ENCODE measurements around the gene PER2. TPM values are rescaled to one million over a fixed set of nuclear protein-coding genes. Genes with fewer than 3 reads are reported as not detected.

Gene PER2
- total and polyA plus RNA-seq, 2 of the 13 experiments (the other 11 are each of a cell fraction or from before 2014, with no cell fraction given) = 5.1 to 9.4 TPM

DNA sequence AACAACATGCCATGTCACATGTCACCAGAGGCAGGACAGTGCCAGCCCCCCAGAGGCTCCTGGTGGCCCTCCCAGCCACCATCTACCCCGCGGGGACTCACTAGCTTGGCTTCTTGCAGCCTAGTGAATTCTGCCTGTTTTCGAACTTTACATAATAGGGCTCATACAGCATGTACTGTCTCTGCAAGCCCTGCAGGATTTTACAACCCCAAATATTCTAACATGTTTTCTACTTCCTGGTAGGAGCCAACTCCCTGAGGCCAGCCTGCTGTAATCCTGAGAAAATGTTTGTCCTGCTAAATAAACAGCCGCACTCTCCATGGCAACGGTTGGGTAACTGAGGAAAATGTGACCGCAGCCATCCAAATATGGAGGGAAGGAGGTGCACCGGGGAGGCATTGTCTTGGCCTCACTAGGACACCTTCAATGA, 2.7 kb downstream of the PER2 start (continued):
- TF ChIP-seq HNF4G (IDR thresholded peaks at IDR 0.05; ENCODE audit: borderline replicate concordance, low read depth, low read length) (no peak), HNF4G (CRISPR knock-in tag; IDR thresholded peaks at IDR 0.05; ENCODE audit: borderline replicate concordance, low read depth) (no peak), MIXL1 (CRISPR knock-in tag; IDR thresholded peaks at IDR 0.05) (peak; percentile 38), MTF2 (CRISPR knock-in tag; IDR thresholded peaks at IDR 0.05; ENCODE audit: borderline replicate concordance) (no peak), DNMT1 (CRISPR knock-in tag; IDR thresholded peaks at IDR 0.05) (no peak), ZNF556 (CRISPR knock-in tag; IDR thresholded peaks at IDR 0.05; ENCODE audit: borderline replicate concordance) (no peak; the same call in 1 of the 2 replicates), ZSCAN21 (CRISPR knock-in tag; IDR thresholded peaks at IDR 0.05; ENCODE audit: borderline replicate concordance) (no peak), U2AF1 (optimal IDR thresholded peaks at IDR 0.05; ENCODE audit: low read depth, low read length) (no peak), RFX3 (CRISPR knock-in tag; IDR thresholded peaks at IDR 0.05) (peak; percentile 96), ZNF841 (CRISPR knock-in tag; IDR thresholded peaks at IDR 0.05; ENCODE audit: borderline replicate concordance) (no peak), ZNF891 (CRISPR knock-in tag; IDR thresholded peaks at IDR 0.05) (no peak), HDAC6 (IDR thresholded peaks at IDR 0.05; ENCODE audit: low read depth, low read length) (no peak), PHF8 (CRISPR knock-in tag; IDR thresholded peaks at IDR 0.05) (no peak; the same call in 1 of the 2 replicates), HIVEP1 (CRISPR knock-in tag; IDR thresholded peaks at IDR 0.05) (no peak), KAT8 (CRISPR knock-in tag; IDR thresholded peaks at IDR 0.05) (peak; percentile 44; the same call in 1 of the 2 replicates), BORCS8-MEF2B (CRISPR knock-in tag; IDR thresholded peaks at IDR 0.05) (0 out of 2 replicates have a peak, but pooled peaks have one; percentile 52), KMT2A (CRISPR knock-in tag; IDR thresholded peaks at IDR 0.05) (peak; percentile 40; the same call in 1 of the 2 replicates)
- TF ChIP-seq, protein P1, sequence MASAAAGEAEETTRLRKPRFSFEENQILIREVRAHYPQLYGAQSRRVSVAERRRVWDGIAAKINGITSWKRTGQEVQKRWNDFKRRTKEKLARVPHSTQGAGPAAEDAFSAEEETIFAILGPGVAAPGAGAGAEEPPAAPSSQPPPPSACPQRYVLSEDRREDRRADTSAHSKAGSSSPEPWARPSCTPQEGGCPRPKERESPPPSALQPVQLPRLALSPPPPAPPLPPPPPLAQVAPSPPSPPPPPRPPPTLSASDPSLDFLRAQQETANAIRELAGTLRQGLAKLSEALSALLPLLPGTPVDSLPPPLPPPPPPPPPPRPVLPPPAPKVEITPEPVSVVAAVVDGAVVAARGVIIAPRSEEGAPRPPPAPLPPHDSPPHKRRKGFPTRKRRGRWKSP (CRISPR knock-in tag; IDR thresholded peaks at IDR 0.05) = peak; percentile 64; the same call in 1 of the 2 replicates
- TF ChIP-seq, protein P2, sequence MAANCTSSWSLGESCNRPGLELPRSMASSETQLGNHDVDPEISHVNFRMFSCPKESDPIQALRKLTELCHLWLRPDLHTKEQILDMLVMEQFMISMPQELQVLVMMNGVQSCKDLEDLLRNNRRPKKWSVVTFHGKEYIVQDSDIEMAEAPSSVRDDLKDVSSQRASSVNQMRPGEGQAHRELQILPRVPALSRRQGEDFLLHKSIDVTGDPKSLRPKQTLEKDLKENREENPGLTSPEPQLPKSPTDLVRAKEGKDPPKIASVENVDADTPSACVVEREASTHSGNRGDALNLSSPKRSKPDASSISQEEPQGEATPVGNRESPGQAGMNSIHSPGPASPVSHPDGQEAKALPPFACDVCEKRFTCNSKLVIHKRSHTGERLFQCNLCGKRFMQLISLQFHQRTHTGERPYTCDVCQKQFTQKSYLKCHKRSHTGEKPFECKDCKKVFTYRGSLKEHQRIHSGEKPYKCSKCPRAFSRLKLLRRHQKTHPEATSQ (CRISPR knock-in tag; IDR thresholded peaks at IDR 0.05; ENCODE audit: borderline replicate concordance) = no peak
- TF ChIP-seq, protein P3, sequence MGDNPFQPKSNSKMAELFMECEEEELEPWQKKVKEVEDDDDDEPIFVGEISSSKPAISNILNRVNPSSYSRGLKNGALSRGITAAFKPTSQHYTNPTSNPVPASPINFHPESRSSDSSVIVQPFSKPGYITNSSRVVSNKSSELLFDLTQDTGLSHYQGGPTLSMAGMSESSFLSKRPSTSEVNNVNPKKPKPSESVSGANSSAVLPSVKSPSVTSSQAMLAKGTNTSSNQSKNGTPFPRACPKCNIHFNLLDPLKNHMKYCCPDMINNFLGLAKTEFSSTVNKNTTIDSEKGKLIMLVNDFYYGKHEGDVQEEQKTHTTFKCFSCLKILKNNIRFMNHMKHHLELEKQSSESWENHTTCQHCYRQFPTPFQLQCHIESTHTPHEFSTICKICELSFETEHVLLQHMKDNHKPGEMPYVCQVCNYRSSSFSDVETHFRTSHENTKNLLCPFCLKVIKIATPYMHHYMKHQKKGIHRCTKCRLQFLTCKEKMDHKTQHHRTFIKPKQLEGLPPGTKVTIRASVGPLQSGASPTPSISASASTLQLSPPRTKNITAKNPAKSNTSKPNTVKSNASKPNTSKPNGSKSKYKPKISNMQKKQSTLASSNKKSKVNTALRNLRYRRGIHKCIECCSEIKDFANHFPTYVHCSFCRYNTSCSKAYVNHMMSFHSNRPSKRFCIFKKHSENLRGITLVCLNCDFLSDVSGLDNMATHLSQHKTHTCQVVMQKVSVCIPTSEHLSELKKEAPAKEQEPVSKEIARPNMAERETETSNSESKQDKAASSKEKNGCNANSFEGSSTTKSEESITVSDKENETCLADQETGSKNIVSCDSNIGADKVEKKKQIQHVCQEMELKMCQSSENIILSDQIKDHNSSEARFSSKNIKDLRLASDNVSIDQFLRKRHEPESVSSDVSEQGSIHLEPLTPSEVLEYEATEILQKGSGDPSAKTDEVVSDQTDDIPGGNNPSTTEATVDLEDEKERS (CRISPR knock-in tag; IDR thresholded peaks at IDR 0.05) = peak; percentile 79; the same call in 1 of the 2 replicates
- TF ChIP-seq, protein P4, sequence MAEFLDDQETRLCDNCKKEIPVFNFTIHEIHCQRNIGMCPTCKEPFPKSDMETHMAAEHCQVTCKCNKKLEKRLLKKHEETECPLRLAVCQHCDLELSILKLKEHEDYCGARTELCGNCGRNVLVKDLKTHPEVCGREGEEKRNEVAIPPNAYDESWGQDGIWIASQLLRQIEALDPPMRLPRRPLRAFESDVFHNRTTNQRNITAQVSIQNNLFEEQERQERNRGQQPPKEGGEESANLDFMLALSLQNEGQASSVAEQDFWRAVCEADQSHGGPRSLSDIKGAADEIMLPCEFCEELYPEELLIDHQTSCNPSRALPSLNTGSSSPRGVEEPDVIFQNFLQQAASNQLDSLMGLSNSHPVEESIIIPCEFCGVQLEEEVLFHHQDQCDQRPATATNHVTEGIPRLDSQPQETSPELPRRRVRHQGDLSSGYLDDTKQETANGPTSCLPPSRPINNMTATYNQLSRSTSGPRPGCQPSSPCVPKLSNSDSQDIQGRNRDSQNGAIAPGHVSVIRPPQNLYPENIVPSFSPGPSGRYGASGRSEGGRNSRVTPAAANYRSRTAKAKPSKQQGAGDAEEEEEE (CRISPR knock-in tag; IDR thresholded peaks at IDR 0.05; ENCODE audit: borderline replicate concordance) = no peak
